Activated B cell treated with CpG ODN at 0.5 μM for 24 hours (primary cell): Measurements from ENCODE around the gene NUP62. TPM values are rescaled to one million over a fixed set of nuclear protein-coding genes. Genes with fewer than 3 reads are reported as not detected.

ENCODE experiments used
- ATAC-seq: fragments of 200-7000 bp; cut with Tn5 transposase; one replicate; pipeline ENCODE4 v1.10.0; 2021; ENCODE audit warnings: low read depth, mild to moderate bottlenecking, moderate library complexity
- CTCF ChIA-PET: fragments of 350-600 bp; sonication (Branson Sonifier 250); formaldehyde crosslinking; loops from one replicate; lab custom pipeline; 2021; ENCODE audit warnings: antibody characterized with exemption; lab: Charles Lee
- POLR2A ChIA-PET: fragments of 350-600 bp; sonication (Branson Sonifier 250); formaldehyde crosslinking; loops from one replicate; lab custom pipeline; 2021; ENCODE audit warnings: antibody characterized with exemption; lab: Charles Lee
- DNase-seq: peaks from one replicate; pipeline ENCODE4 v3.0.0; 2022
- H3K27ac Mint-ChIP-seq: one replicate; pipeline ENCODE4 v1.8.0; 2020; ENCODE audit warnings: mixed read lengths
- H3K27me3 Mint-ChIP-seq: one replicate; pipeline ENCODE4 v1.8.0; 2021; ENCODE audit warnings: mixed read lengths
- H3K36me3 Mint-ChIP-seq: one replicate; pipeline ENCODE4 v1.8.0; 2021; ENCODE audit warnings: low read depth, mixed read lengths
- H3K4me1 Mint-ChIP-seq: one replicate; pipeline ENCODE4 v1.8.0; 2021; ENCODE audit warnings: mixed read lengths
- H3K4me3 Mint-ChIP-seq: one replicate; pipeline ENCODE4 v1.8.0; 2020; ENCODE audit warnings: mild to moderate bottlenecking, mixed read lengths
- H3K9me3 Mint-ChIP-seq: one replicate; pipeline ENCODE4 v1.8.0; 2020; ENCODE audit warnings: mixed read lengths
- intact Hi-C: fragments of 100-400 bp; cut with micrococcal nuclease; formaldehyde crosslinking; loops from one replicate; pipeline ENCODE4 v1.15.1; 2024
- total RNA-seq: library from RNA; stranded (reverse); gene quantifications from 2 replicates; pipeline ENCODE4 v1.2.3, GENCODE V29; 2022
- TF ChIP-seq, protein P1 (sequence below): fragments of 200-600 bp; IDR thresholded peaks from one replicate; pipeline ENCODE4 v1.8.0; 2022; ENCODE audit warnings: antibody characterized with exemption, mild to moderate bottlenecking

The NUP62 gene
- total RNA-seq, 1 donor from 2014 or later, result 114 TPM

DNA sequence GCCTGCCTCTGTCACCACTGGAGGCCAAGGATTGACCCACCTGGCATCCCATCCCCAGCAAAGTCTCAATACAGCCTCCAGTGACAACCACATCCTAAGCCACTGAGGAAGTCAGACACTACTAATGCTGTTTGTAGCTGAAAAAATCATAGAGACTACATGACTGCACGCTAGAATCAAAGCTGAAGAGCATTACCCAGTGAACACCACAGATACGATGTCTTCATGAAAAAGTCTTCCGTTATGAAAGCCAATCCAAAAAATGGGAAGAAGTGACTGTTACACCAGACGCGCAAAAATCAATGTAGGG lies 11.1 kb upstream of the NUP62 start:
- POLR2A ChIA-PET, result no interaction called here
- Mint-ChIP-seq H3K36me3 (no peaks in the 10 kb centered on the region), H3K4me3 (no peak overlapping the region), H3K9me3 (peaks cover 2% of the 10 kb centered on the region), H3K4me1 (peaks cover 13% of the 10 kb centered on the region), H3K27me3 (peaks cover 14% of the 10 kb centered on the region), H3K27ac (no peak overlapping the region)
- ATAC-seq (no peak), DNase-seq (no peak)
- CTCF ChIA-PET, result interaction anchor here (1.3 kb wide), 1 partner anchor 84 kb away, joined by 3 read pairs; the partner anchor contains the start of gene VRK3
- intact Hi-C loops, result no loop called here
- TF ChIP-seq, protein P1, sequence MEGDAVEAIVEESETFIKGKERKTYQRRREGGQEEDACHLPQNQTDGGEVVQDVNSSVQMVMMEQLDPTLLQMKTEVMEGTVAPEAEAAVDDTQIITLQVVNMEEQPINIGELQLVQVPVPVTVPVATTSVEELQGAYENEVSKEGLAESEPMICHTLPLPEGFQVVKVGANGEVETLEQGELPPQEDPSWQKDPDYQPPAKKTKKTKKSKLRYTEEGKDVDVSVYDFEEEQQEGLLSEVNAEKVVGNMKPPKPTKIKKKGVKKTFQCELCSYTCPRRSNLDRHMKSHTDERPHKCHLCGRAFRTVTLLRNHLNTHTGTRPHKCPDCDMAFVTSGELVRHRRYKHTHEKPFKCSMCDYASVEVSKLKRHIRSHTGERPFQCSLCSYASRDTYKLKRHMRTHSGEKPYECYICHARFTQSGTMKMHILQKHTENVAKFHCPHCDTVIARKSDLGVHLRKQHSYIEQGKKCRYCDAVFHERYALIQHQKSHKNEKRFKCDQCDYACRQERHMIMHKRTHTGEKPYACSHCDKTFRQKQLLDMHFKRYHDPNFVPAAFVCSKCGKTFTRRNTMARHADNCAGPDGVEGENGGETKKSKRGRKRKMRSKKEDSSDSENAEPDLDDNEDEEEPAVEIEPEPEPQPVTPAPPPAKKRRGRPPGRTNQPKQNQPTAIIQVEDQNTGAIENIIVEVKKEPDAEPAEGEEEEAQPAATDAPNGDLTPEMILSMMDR, result no peak

DNA sequence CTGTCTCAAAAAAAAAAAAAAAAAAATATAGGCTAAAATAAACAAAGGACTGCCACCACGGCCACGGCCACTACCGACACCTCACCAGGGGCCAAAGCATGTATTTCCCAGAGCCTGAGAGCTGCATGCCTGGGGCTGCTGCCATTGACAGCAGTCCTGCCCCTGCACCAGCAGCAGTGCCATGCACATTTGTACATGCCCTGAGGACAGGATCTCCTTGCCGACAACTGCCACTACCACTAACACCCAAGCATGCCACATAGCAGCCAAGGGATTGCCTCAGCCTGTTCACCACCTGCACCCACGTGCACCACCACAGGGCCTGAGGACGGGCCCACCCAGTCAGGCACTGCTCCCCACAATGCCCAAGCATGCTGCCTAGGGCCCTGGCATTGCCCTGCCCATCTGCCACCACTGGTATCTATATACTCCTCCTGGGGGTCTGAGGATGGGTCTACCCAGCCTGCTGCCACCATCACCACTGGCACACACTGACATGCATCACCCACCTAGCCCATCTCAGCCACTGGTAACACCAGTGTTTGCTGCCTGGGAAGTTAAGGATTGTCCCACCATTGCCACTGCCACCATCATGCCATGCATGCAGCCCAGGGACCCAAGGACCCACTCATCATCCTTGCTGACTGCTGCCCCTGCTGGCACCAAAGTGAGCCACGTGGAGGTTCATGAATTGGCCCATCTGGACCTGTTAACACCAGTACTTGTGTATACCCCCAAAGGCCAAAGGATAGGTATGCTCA lies 10.6 kb upstream of the NUP62 start:
- intact Hi-C loops, result no loop called here
- DNase-seq (no peak), ATAC-seq (no peak)
- no peak overlapping the region for H3K4me3 Mint-ChIP-seq
- POLR2A ChIA-PET, result no interaction called here
- TF ChIP-seq, protein P1, result no peak
- H3K9me3 Mint-ChIP-seq, result peaks cover 2% of the 10 kb centered on the region
- H3K36me3 Mint-ChIP-seq, result no peaks in the 10 kb centered on the region
- peaks cover 9% of the 10 kb centered on the region for H3K4me1 Mint-ChIP-seq
- peaks cover 14% of the 10 kb centered on the region for H3K27me3 Mint-ChIP-seq
- H3K27ac Mint-ChIP-seq, result no peak overlapping the region
- CTCF ChIA-PET, result interaction anchor here (0.6 to 1.3 kb wide), 4 partner anchors 39 to 707 kb away, joined by 3 read pairs; partner anchors contain the start of gene VRK3

DNA sequence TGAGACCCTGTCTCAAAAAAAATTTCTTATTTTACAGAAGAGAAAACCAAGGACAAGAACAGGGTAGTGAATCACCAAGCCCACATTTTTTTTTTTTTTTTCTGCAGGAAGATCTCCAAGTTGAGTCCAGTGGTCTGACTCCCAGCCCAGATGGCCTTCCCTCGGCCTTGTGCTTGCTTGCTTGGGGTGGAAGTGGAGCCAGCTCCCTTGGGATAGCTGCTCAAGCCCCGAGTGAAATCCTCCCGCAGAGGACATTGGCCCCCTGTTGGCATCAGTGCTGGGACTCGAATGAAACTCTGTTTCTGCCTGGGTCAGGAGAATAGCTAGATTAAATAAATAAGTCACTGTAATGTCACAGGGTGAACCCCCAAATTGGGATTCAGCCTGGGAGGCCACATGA lies 9.4 kb upstream of the NUP62 start:
- intact Hi-C loops, result no loop called here
- Mint-ChIP-seq H3K27me3 (peaks cover 11% of the 10 kb centered on the region), H3K27ac (no peak overlapping the region), H3K4me1 (peaks cover 6% of the 10 kb centered on the region), H3K36me3 (peaks cover 3% of the 10 kb centered on the region), H3K4me3 (no peak overlapping the region), H3K9me3 (no peaks in the 10 kb centered on the region)
- TF ChIP-seq, protein P1, result no peak
- CTCF ChIA-PET, result interaction anchor here (0.9 to 1.5 kb wide), 6 partner anchors 11 to 197 kb away, joined by 3 to 5 read pairs (median 3); no protein-coding TSS in a partner anchor
- POLR2A ChIA-PET, result interaction anchor here (2.1 kb wide), 1 partner anchor 9 kb away, joined by 7 read pairs; the partner anchor contains the start of genes ATF5 and NUP62
- DNase-seq (no peak), ATAC-seq (no peak)

DNA sequence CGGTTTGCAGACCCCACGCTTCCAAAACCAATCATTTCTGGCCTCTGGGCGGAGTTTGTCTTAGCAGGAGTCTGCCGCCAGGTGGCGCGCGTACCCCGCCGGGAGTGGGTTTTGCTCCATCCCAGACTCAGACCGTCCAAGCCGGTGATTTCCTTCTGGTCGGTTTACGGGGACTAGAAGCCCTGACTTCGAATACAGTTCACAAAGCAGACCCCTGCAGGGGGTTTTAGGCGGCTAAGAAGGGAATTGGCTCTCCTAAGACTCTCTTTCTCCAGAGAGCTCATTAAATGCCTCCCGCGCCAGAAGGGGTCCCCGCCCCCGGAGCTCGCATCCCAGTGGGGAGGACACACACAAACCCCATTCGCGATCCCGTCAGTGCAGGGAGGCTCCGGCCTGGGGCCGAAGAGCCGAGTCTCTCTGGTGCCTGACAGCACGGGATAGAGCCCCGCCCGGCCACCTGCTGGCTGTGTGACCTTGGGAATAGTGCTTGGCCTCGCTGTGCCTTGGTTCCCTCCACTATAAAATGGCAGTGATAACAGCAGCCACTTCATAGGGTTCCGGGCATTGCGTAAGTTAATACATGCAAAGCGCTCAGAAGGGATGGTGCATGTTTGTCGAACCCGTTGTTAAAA lies 8.6 kb upstream of the NUP62 start:
- ATAC-seq, result peak; percentile 83
- TF ChIP-seq, protein P1, result peak; percentile 79
- intact Hi-C loops, result loop anchor here (1.0 kb wide), 1 partner anchor 45 kb away; no protein-coding TSS in a partner anchor
- POLR2A ChIA-PET, result interaction anchor here (1.0 to 2.1 kb wide), 2 partner anchors 8 to 47 kb away, joined by 3 to 7 read pairs; partner anchors contain the start of genes ATF5 and NUP62
- H3K4me3 Mint-ChIP-seq, result no peak overlapping the region
- H3K27ac Mint-ChIP-seq, result no peak overlapping the region
- peaks cover 4% of the 10 kb centered on the region for H3K27me3 Mint-ChIP-seq
- no peaks in the 10 kb centered on the region for H3K9me3 Mint-ChIP-seq
- DNase-seq, result peak; percentile 80
- CTCF ChIA-PET, result interaction anchor here (0.7 to 1.5 kb wide), 10 partner anchors 10 to 886 kb away, joined by 3 to 6 read pairs (median 3); no protein-coding TSS in a partner anchor
- peaks cover 8% of the 10 kb centered on the region for H3K36me3 Mint-ChIP-seq
- peaks cover 6% of the 10 kb centered on the region for H3K4me1 Mint-ChIP-seq

DNA sequence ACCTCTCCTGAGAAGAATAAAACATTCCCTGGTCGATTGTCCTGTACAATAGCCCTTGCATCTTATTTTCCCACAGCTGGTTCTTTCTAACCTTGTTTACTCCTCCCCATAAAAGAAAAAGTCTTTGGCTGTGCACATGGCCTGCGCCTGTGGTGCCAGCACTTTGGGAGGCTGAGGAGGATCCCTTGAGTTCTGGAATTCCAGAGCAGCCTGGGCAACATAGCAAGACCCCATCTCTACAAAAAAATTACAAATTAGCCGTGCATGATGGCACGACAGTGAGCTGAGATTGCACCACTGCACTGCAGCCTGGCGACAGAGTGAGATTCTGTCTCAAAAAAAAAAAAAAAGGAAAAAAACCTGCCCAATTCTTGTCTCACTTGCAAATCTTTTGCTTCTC lies 7.2 kb upstream of the NUP62 start:
- ChIA-PET CTCF (interaction anchor here (1.0 kb wide), 1 partner anchor 14 kb away, joined by 3 read pairs; no protein-coding TSS in a partner anchor), POLR2A (interaction anchor here (0.6 kb wide), 1 partner anchor 607 kb away, joined by 5 read pairs; no protein-coding TSS in a partner anchor)
- Mint-ChIP-seq H3K36me3 (peaks cover 19% of the 10 kb centered on the region), H3K27me3 (peaks cover 3% of the 10 kb centered on the region), H3K4me3 (no peak overlapping the region), H3K27ac (no peak overlapping the region), H3K4me1 (peaks cover 7% of the 10 kb centered on the region), H3K9me3 (no peaks in the 10 kb centered on the region)
- TF ChIP-seq, protein P1, result no peak
- ATAC-seq (no peak), DNase-seq (no peak)
- intact Hi-C loops, result no loop called here
